HCT116 (cell line): ENCODE measurements around the gene CISD3.

ENCODE experiments used
- CTCF ChIP-seq, 3 experiments: fragments of 200-600 bp in 1 of 3; sonication (generic) in 1 of 3; IDR thresholded peaks in 2 of 3; conservative IDR thresholded peaks in 1 of 3; 2 replicates each; pipeline ENCODE4 v1.5.1; 2012 to 2017; ENCODE audit warnings: low read depth in 2 of 3, low read length in 2 of 3, antibody characterized with exemption in 1 of 3, borderline replicate concordance in 1 of 3, control low read depth in 1 of 3, mild to moderate bottlenecking in 1 of 3, mixed read lengths in 1 of 3, mixed run types in 1 of 3, moderate library complexity in 1 of 3; ENCODE audit not compliant: insufficient read depth in 1 of 3
- FOSL1 ChIP-seq: IDR thresholded peaks from 2 replicates; pipeline ENCODE4 v1.6.1; 2012; ENCODE audit warnings: low read depth
- POLR2A ChIP-seq: IDR thresholded peaks from 2 replicates; pipeline ENCODE4 v1.7.0; 2011; ENCODE audit warnings: borderline replicate concordance; ENCODE audit not compliant: insufficient read depth, insufficient read length; ENCODE audit errors: extremely low read depth
- YY1 ChIP-seq: IDR thresholded peaks from 2 replicates; pipeline ENCODE4 v1.6.1; 2011; ENCODE audit warnings: low read length, low read depth, moderate library complexity, mild to moderate bottlenecking; ENCODE audit not compliant: insufficient replicate concordance; ENCODE audit errors: extremely low read depth
- ZFX ChIP-seq: fragments of 450-650 bp; IDR thresholded peaks from 2 replicates; pipeline ENCODE4 v1.6.1; 2017
- ZNF274 ChIP-seq: fragments of 200-500 bp; sonication (Bioruptor generic); IDR thresholded peaks from 2 replicates; pipeline ENCODE4 v1.6.1; 2014; ENCODE audit warnings: mild to moderate bottlenecking, low read depth, low read length, inconsistent platforms

GRCh38 chr17:38704606-38705522 is 25.3 kb upstream of the CISD3 start, which contains the start of gene MLLT6:
- TF ChIP-seq YY1 (peak; percentile 68), POLR2A (no peak), FOSL1 (no peak), CTCF (IDR thresholded peaks at IDR 0.05 in 2 of 3, conservative IDR thresholded peaks at IDR 0.05 in 1 of 3; ENCODE audit: borderline replicate concordance in 1 of 3, insufficient read depth in 1 of 3, low read depth in 2 of 3, low read length in 2 of 3) (no peak), ZNF274 (no peak), ZFX (no peak)
